GM19043 (cell line): ENCODE data around the gene CELF3.
"Not testable (repeated sequence)": the region's sequence is repeated elsewhere in the genome, so short reads cannot be mapped to it uniquely, and the experiment has no call there.

Experiments used
- ATAC-seq: cut with Tn5 transposase; IDR thresholded peaks from one replicate; pipeline ENCODE4 v1.9.1; 2021; ENCODE audit warnings: low read depth; ENCODE audit not compliant: unreplicated experiment

CELF3 gene

DNA sequence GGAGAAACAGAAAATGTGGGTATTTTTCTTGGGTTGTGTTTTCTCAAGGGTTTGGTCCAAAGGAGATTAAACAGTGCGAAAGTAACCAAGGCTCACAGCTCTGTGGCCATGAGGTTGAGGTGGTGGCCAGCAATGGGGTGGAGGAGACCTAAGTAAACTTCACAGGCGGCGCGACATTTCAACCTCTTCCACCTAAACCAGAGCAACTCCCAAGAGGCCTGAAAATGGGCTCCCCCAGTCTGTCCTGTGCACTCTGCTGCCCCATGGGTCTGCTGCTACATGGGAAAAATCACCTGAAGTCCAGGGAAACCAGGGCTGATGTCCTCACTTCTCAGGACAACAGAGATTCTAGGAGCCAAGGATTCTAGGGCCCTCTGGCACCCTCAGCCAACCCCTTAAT, 12.4 kb downstream of the CELF3 start:
- ATAC-seq: no peak

DNA sequence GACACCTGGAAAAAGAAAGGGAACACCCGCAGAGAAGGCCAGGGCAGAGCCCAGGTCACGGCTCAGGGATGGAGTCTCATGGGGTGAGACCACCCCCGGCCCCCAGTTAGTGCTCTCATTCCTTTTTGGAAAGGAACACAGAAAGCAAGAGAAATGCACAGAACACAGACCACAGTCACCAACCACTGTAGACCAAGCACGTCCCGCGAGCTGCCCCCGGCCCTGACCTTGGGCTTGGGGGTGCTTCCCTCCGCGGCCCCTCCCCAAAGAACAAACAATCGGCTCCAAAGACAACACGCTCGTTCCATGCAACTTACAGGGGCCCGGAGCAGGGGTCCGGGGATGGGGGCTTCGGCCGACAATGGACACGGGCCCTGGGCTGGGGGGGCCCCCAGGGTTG, 12.8 kb downstream of the CELF3 start:
- ATAC-seq: no peak

- no peak for ATAC-seq
Observed at GRCh38 chr1:151702936-151703335, 13.7 kb downstream of the CELF3 start.

GRCh38 chr1:151701515-151701914, 15.1 kb downstream of the CELF3 start:
- no peak for ATAC-seq

- ATAC-seq: no peak
Observed at GRCh38 chr1:151693057-151693651, 23.4 kb downstream of the CELF3 start.

- no peak for ATAC-seq
Observed at GRCh38 chr1:151692226-151692625, 24.4 kb downstream of the CELF3 start.

DNA sequence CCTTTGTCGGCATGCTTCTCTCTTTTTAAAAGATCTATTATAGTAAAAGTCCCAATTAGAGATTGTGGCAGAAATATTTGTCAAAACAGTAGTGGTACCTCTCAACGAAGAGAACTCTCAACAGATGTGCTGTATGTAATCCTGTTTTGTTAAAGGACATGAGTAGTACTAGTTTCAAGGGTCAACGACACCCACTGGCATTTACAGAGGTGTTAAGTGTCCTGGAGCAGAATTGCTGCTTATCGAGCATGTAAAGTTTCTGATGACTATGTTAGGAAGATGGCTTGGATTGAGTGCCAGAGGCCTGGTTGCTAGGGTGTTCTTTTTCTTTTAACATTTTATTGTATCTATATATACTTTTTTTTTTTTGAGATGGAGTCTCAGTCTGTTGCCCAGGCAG, 27.1 kb downstream of the CELF3 start:
- no peak for ATAC-seq

DNA sequence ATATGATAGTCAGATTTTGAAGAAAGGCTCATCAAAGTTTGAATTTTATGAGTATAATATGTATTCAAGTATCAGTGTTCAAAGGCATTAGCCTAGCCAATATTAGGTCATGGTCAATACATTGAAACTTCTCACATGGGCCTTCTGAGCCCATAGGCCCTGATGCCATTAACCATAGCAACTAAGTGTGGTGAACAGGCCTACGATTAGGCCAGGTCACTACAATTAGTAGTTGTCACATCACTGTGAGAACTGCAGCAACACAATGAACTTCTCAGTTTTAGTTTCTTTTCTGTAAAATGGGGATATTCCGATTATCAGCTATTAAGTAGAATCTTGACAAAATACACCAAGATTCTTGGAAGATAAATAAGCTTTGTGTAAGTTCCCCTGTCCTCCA, 30.0 kb downstream of the CELF3 start:
- ATAC-seq: no peak

- ATAC-seq: no peak
Observed at GRCh38 chr1:151684128-151684527, 32.5 kb downstream of the CELF3 start.

GRCh38 chr1:151682901-151683300, 33.7 kb downstream of the CELF3 start:
- ATAC-seq: not testable (repeated sequence)

- ATAC-seq: no peak
Observed at GRCh38 chr1:151681923-151682322, 34.7 kb downstream of the CELF3 start.

DNA sequence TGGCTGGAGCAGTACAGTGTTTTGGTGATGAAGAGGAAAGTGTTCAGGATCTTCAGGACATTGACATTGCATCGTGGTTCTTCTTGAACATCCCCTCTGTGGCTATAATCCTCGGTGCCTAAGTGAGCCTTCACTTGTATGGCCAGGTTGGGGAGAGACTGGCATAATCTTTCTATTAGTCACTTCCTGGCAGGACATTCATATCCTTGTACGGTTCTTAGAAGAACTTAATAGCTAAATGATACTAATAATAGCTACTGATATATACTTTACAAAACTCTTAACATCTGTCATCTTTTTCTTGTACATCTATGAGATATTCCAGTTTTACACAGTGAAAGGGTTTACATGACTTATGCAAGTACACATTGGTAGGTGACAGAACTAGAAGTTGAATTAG, 35.8 kb downstream of the CELF3 start:
- ATAC-seq: no peak

DNA sequence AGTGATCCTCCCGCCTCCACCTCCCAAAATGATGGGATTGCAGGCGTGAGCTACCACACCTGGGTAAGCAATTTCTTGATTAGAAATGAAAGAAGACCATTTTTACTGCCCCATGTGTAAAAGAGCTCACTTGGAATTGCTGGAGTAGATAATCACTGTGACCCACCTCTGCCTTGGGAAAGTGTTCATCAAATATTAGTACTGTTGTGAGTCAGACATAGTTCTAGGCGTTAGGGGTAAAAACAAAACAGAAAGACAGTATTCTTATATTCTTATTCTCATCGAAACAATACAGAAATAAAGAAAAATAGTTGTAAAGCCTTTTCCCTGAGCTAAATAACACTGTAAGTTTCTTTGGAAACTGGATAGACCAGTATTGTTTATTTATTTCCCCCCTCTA, 36.2 kb downstream of the CELF3 start:
- no peak for ATAC-seq

GRCh38 chr1:151673407-151673806, 43.2 kb downstream of the CELF3 start:
- ATAC-seq: no peak

DNA sequence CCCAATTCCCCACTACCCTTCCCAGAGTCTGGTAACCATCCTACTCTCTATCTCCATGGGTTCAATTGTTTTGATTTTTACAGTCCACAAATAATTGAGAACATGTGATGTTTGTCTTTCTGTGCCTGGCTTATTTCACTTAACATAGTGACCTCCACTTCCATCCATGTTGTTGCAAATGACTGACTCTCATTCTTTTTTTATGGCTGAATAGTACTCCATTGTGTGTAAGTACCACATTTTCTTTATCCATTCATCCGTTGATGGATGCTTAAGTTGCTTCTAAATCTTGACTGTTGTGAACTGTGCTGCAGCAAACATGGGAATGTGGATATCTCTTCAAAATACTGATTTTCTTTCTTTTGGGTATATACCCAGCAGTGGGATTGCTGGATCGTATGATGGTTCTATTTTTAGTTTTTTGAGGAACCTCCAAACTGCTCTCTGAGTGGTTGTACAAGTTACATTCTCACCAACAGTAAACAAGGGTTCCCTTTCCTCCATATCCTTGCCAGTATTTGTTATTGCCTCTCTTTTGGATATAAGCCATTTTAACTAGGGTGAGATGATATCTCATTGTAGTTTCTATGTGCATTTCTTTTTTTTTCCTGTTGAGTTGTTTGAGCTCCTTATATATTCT, 46.4 kb downstream of the CELF3 start:
- ATAC-seq: not testable (repeated sequence)

GRCh38 chr1:151668090-151668489, 48.5 kb downstream of the CELF3 start:
- no peak for ATAC-seq

GRCh38 chr1:151661751-151662150, 54.9 kb downstream of the CELF3 start:
- ATAC-seq: no peak

- no peak for ATAC-seq
Observed at GRCh38 chr1:151655371-151655770, 61.2 kb downstream of the CELF3 start.

DNA sequence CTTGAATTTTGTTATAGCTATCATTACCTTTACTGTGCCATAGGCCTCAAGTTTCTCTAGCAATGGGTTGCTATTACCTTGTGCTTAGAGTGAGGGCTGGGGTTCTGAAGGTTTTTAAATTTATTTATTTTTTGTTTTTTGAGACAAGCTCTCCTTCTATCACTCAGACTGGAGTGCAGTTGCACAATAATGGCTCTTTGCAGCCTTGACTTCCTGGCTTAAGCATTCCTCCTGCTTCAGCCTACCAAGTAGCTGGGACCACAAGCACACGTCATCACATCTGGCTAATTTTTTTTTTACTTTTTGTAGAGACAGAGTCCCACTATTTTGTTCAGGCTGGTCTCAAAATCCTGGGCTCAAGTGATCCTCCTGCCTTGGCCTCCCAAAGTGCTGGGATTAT, 63.2 kb downstream of the CELF3 start:
- no peak for ATAC-seq
